Left ventricle myocardium inferior (tissue), 1 donor: ENCODE results near the gene FAM3D. TPM values are rescaled to one million over a fixed set of nuclear protein-coding genes. Genes with fewer than 3 reads are reported as not detected.
A peak's percentile ranks its signal among the peaks of the same experiment; 100 is the strongest.

Source experiments
- DNase-seq: peaks from one replicate; pipeline ENCODE4 v3.0.0-alpha.2; 2020
- H3K27ac ChIP-seq: fragments of 200-600 bp; replicated peaks from 2 replicates; pipeline ENCODE4 v1.8.0; 2021
- H3K27me3 ChIP-seq: fragments of 200-600 bp; 2 replicates; pipeline ENCODE4 v1.8.0; 2021; ENCODE audit warnings: low read depth
- H3K36me3 ChIP-seq: fragments of 200-600 bp; 2 replicates; pipeline ENCODE4 v1.8.0; 2021
- H3K4me1 ChIP-seq: fragments of 200-600 bp; 2 replicates; pipeline ENCODE4 v1.8.0; 2021
- H3K4me3 ChIP-seq: fragments of 200-600 bp; 2 replicates; pipeline ENCODE4 v1.8.0; 2021; ENCODE audit warnings: mild to moderate bottlenecking, moderate library complexity
- H3K9me3 ChIP-seq: fragments of 200-600 bp; replicated peaks from 2 replicates; pipeline ENCODE4 v1.8.0; 2021
- CTCF ChIP-seq: fragments of 200-600 bp; IDR thresholded peaks from 2 replicates; pipeline ENCODE4 v1.8.0; 2021; ENCODE audit warnings: antibody characterized with exemption, mild to moderate bottlenecking, borderline replicate concordance
- intact Hi-C: fragments of 100-400 bp; cut with micrococcal nuclease; formaldehyde crosslinking; loops from one replicate; pipeline ENCODE4 v1.11.0; 2022
- total RNA-seq: library from RNA; stranded (reverse); fragmentation: NEBNext Ultra II Directional; extraction: Animal tissue kit (Norgen Biotek cat#: 25700); gene quantifications from one replicate; pipeline ENCODE4 v1.2.1, GENCODE V29; 2021
- donor health status: DM: no; HTN: yes; CAD: no; lungs with severe emphysema.

Gene FAM3D
- total RNA-seq, 1 donor from 2014 or later, result 0.16 TPM

GRCh38 chr3:58609990-58610389 is 56.6 kb downstream of the FAM3D start:
- no peaks in the 10 kb centered on the region for H3K36me3 ChIP-seq
- H3K27me3 ChIP-seq, result no peaks in the 10 kb centered on the region
- no peak for TF ChIP-seq CTCF
- H3K9me3 ChIP-seq, result peaks cover 2% of the 10 kb centered on the region
- H3K4me1 ChIP-seq, result peaks cover 78% of the 10 kb centered on the region
- H3K4me3 ChIP-seq, result no peak overlapping the region
- peak overlapping the region; percentile 81 for H3K27ac ChIP-seq
- no peak for DNase-seq
- intact Hi-C loops, result no loop called here

GRCh38 chr3:58608648-58609047 is 57.9 kb downstream of the FAM3D start:
- peaks cover 73% of the 10 kb centered on the region for H3K4me1 ChIP-seq
- TF ChIP-seq CTCF, result no peak
- intact Hi-C loops, result no loop called here
- no peaks in the 10 kb centered on the region for H3K36me3 ChIP-seq
- peak; percentile 66 for DNase-seq
- H3K27ac ChIP-seq, result peak overlapping the region; percentile 81
- no peak overlapping the region for H3K4me3 ChIP-seq
- H3K9me3 ChIP-seq, result peaks cover 8% of the 10 kb centered on the region
- H3K27me3 ChIP-seq, result no peaks in the 10 kb centered on the region

- no peaks in the 10 kb centered on the region for H3K36me3 ChIP-seq
- H3K9me3 ChIP-seq, result peaks cover 8% of the 10 kb centered on the region
Observed at GRCh38 chr3:58607816-58608215, 58.8 kb downstream of the FAM3D start.

GRCh38 chr3:58606693-58607092 is 59.9 kb downstream of the FAM3D start:
- H3K27ac ChIP-seq, result no peak overlapping the region
- no peaks in the 10 kb centered on the region for H3K27me3 ChIP-seq
- TF ChIP-seq CTCF, result no peak
- peaks cover 8% of the 10 kb centered on the region for H3K9me3 ChIP-seq
- peaks cover 53% of the 10 kb centered on the region for H3K4me1 ChIP-seq
- no peaks in the 10 kb centered on the region for H3K36me3 ChIP-seq
- intact Hi-C loops, result no loop called here
- DNase-seq, result no peak
- H3K4me3 ChIP-seq, result no peak overlapping the region

More at GRCh38 chr3:58607816-58608215, 58.8 kb downstream of the FAM3D start:
- no peak for DNase-seq
- Histone ChIP-seq H3K4me1 (peaks cover 64% of the 10 kb centered on the region), H3K27me3 (no peaks in the 10 kb centered on the region), H3K27ac (no peak overlapping the region), H3K4me3 (no peak overlapping the region)
- intact Hi-C loops, result no loop called here
- no peak for TF ChIP-seq CTCF

GRCh38 chr3:58604031-58604430 is 62.5 kb downstream of the FAM3D start:
- intact Hi-C loops, result no loop called here
- no peak for TF ChIP-seq CTCF
- no peak overlapping the region for H3K27ac ChIP-seq
- no peak overlapping the region for H3K4me3 ChIP-seq
- no peaks in the 10 kb centered on the region for H3K27me3 ChIP-seq
- DNase-seq, result no peak
- peaks cover 8% of the 10 kb centered on the region for H3K9me3 ChIP-seq
- H3K36me3 ChIP-seq, result no peaks in the 10 kb centered on the region
- H3K4me1 ChIP-seq, result peaks cover 26% of the 10 kb centered on the region

- no peak overlapping the region for H3K4me3 ChIP-seq
- H3K9me3 ChIP-seq, result peaks cover 8% of the 10 kb centered on the region
- no peaks in the 10 kb centered on the region for H3K36me3 ChIP-seq
- intact Hi-C loops, result no loop called here
- H3K27me3 ChIP-seq, result no peaks in the 10 kb centered on the region
- TF ChIP-seq CTCF, result no peak
- peaks cover 22% of the 10 kb centered on the region for H3K4me1 ChIP-seq
- DNase-seq, result no peak
- no peak overlapping the region for H3K27ac ChIP-seq
Observed at GRCh38 chr3:58603606-58604005, 63.0 kb downstream of the FAM3D start.
